ENCODE data around the gene HOXB9.

- TF ChIP-seq CTCF (IDR thresholded peaks at IDR 0.05; ENCODE audit: insufficient read depth, low read length, poor library complexity, severe bottlenecking) (no peak), EZH2phosphoT487 (conservative IDR thresholded peaks at IDR 0.05; ENCODE audit: low read length) (no peak)
Measured at GRCh38 chr17:48623583-48623982, 2.6 kb downstream of the HOXB9 start.

Measured in SU-DHL-6 (cell line).